Epithelial cell of proximal tubule (primary cell): ENCODE results near the gene TAF13. TPM values are rescaled to one million over a fixed set of nuclear protein-coding genes. Genes with fewer than 3 reads are reported as not detected.
"Not testable (repeated sequence)": the region's sequence is repeated elsewhere in the genome, so short reads cannot be mapped to it uniquely, and the experiment has no call there.

Source experiments
- DNase-seq: peaks from one replicate; pipeline ENCODE4 v3.0.0-alpha.2; 2011; ENCODE audit warnings: low read depth
- H3K4me3 ChIP-seq: 2 replicates; pipeline ENCODE4 v1.5.1; 2011; ENCODE audit warnings: low read depth, mild to moderate bottlenecking, low read length
- CTCF ChIP-seq: conservative IDR thresholded peaks from 2 replicates; pipeline ENCODE4 v1.5.1; 2012; ENCODE audit warnings: low read depth, mild to moderate bottlenecking, low read length
- total RNA-seq: library from RNA; depleted of rRNA; stranded (reverse); fragments of >200 nt; gene quantifications from 2 replicates; pipeline ENCODE4 v1.2.3, GENCODE V29; 2015

The TAF13 gene
- total RNA-seq, 1 donor from 2014 or later = 44.5 TPM

- TF ChIP-seq CTCF = no peak
- no peak for DNase-seq
- no peak overlapping the region for H3K4me3 ChIP-seq
Observed at GRCh38 chr1:109069294-109069693, 6.5 kb downstream of the TAF13 start.

GRCh38 chr1:109067883-109068282, 7.9 kb downstream of the TAF13 start:
- TF ChIP-seq CTCF = no peak
- no peak for DNase-seq
- H3K4me3 ChIP-seq = no peak overlapping the region

- H3K4me3 ChIP-seq = no peak overlapping the region
- no peak for DNase-seq
- no peak for TF ChIP-seq CTCF
Observed at GRCh38 chr1:109065137-109065536, 10.7 kb downstream of the TAF13 start.

GRCh38 chr1:109061183-109061582, 14.6 kb downstream of the TAF13 start:
- no peak overlapping the region for H3K4me3 ChIP-seq
- TF ChIP-seq CTCF = no peak
- DNase-seq = no peak

- no peak overlapping the region for H3K4me3 ChIP-seq
- no peak for TF ChIP-seq CTCF
- DNase-seq = no peak
Observed at GRCh38 chr1:109060707-109061106, 15.1 kb downstream of the TAF13 start.

GRCh38 chr1:109059026-109059425, 16.8 kb downstream of the TAF13 start:
- no peak overlapping the region for H3K4me3 ChIP-seq
- DNase-seq = no peak
- no peak for TF ChIP-seq CTCF

GRCh38 chr1:109056064-109056463, 19.7 kb downstream of the TAF13 start:
- no peak overlapping the region for H3K4me3 ChIP-seq
- DNase-seq = no peak
- TF ChIP-seq CTCF = no peak

GRCh38 chr1:109052145-109052544, 23.7 kb downstream of the TAF13 start:
- not testable (repeated sequence) for H3K4me3 ChIP-seq, DNase-seq
